ENCODE data around the gene ABCB6. TPM values are rescaled to one million over a fixed set of nuclear protein-coding genes. Genes with fewer than 3 reads are reported as not detected.

ABCB6 gene
- polyA plus RNA-seq, 1 donor (not counting 4 experiments of a cell fraction or from before 2014, with no cell fraction given) = 10.5 TPM

DNA sequence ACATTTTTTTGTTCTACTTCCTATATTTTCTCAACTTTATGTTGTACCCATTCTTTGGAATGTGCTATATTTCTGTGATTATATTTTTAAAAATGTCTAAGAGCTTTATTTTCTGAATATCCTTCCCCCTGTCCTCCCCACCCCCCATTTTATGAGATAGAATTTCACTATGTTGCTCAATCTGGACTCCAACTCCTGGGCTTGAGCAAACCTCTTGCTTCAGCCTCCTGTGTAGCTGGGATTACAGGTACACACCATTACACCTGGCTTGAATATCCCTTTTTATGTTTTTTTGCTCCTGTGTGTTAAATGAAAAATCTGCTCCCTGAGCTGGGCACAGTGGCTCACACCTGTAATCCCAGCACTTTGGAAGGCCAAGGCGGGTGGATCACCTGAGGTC, 21.4 kb downstream of the ABCB6 start:
- dilution Hi-C loops (cut with MboI; ENCODE audit: extremely low pct_ligation_motif_present, low sequenced_read_pairs) = no loop called here
- no peak for FAIRE-seq
- H3K4me1 ChIP-seq (ENCODE audit: control insufficient read depth, extremely low read depth, insufficient read depth, low read length) = no peaks in the 10 kb centered on the region

DNA sequence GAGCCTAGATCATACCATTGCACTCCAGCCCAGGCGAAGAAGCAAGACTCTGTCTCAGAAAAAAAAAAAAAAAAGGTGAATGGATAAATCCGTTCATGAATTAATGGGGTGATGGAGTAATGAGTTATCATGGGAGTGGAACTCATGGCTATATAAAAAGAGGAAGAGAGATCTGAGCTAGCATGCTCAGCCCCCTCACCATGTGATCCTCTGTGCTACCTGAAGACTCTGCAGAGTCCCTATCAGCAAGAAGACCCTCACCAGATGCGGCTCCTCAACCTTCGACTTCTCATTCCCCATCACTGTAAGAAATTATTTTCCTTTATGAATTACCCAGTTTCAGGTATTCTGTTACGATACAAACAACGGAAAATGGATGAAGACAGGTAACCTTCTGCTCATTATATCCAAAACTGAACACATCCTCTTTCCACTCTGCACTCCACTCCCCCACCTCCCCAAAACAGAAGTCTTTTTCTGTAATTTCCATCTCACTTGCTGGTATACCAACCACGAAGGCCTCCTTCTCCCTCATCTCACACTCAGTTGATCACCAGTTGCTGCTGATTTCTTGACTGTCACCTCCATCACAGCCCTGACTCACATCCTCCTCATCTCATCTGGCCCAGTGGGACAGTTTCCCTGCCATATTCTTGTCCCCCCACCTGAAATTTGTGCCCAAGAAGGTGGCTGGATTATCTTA, 31.9 kb downstream of the ABCB6 start:
- TF ChIP-seq EZH2 (IDR thresholded peaks at IDR 0.05; ENCODE audit: low read length) (no peak), CTCF (optimal IDR thresholded peaks at IDR 0.05 in 1 of 3, IDR thresholded peaks at IDR 0.05 in 1 of 3, conservative IDR thresholded peaks at IDR 0.05 in 1 of 3; ENCODE audit: extremely low read depth in 1 of 3, insufficient read depth in 2 of 3, low read length in 3 of 3) (no peak)
- FAIRE-seq (no peak), DNase-seq (ENCODE audit: low read depth, low spot score) (no peak)
- no peaks in the 10 kb centered on the region for H3K79me2 ChIP-seq (ENCODE audit: control insufficient read depth, insufficient read depth, low read length)
- H3K9me3 ChIP-seq (ENCODE audit: control insufficient read depth, low read depth, low read length) = no peaks in the 10 kb centered on the region
- H3K36me3 ChIP-seq (ENCODE audit: control insufficient read depth in 2 of 2, extremely low read depth in 1 of 2, insufficient read depth in 2 of 2, low read length in 2 of 2) = peaks cover 2 to 21% of the 10 kb centered on the region in 2 experiments
- no peak overlapping the region for H3K4me2 ChIP-seq (ENCODE audit: control insufficient read depth, extremely low read depth, insufficient read depth, low read depth, low read length)
- no peak overlapping the region for H3K9ac ChIP-seq (ENCODE audit: control insufficient read depth, extremely low read depth, insufficient read depth, low read length)
- H3K27me3 ChIP-seq (ENCODE audit: control insufficient read depth, extremely low read depth, insufficient read depth, low read length) = no peaks in the 10 kb centered on the region
- H4K20me1 ChIP-seq (ENCODE audit: control insufficient read depth, extremely low read depth, insufficient read depth, low read length) = no peaks in the 10 kb centered on the region
- H3K27ac ChIP-seq (ENCODE audit: control insufficient read depth, insufficient read depth, low read length) = no peak overlapping the region
- no peaks in the 10 kb centered on the region for H3K4me1 ChIP-seq (ENCODE audit: control insufficient read depth, extremely low read depth, insufficient read depth, low read length)
- H3K4me3 ChIP-seq (ENCODE audit: control insufficient read depth in 2 of 3, extremely low read depth in 1 of 3, insufficient read depth in 2 of 3, low read depth in 1 of 3, low read length in 3 of 3) = no peak overlapping the region
- H2AFZ ChIP-seq (ENCODE audit: control insufficient read depth, low read length) = no peak overlapping the region
- H3K9me1 ChIP-seq (ENCODE audit: control insufficient read depth, extremely low read depth, insufficient read depth, low read length) = no peaks in the 10 kb centered on the region
- dilution Hi-C loops (cut with MboI; ENCODE audit: extremely low pct_ligation_motif_present, low sequenced_read_pairs) = no loop called here

More for the DNA sequence above, 21.4 kb downstream of the ABCB6 start:
- H4K20me1 ChIP-seq (ENCODE audit: control insufficient read depth, extremely low read depth, insufficient read depth, low read length) = no peaks in the 10 kb centered on the region
- H3K9me3 ChIP-seq (ENCODE audit: control insufficient read depth, low read depth, low read length) = no peaks in the 10 kb centered on the region
- no peaks in the 10 kb centered on the region for H3K36me3 ChIP-seq (ENCODE audit: control insufficient read depth in 2 of 2, extremely low read depth in 1 of 2, insufficient read depth in 2 of 2, low read length in 2 of 2)
- no peak overlapping the region for H3K4me2 ChIP-seq (ENCODE audit: control insufficient read depth, extremely low read depth, insufficient read depth, low read depth, low read length)
- no peaks in the 10 kb centered on the region for H3K27me3 ChIP-seq (ENCODE audit: control insufficient read depth, extremely low read depth, insufficient read depth, low read length)
- TF ChIP-seq EZH2 (IDR thresholded peaks at IDR 0.05; ENCODE audit: low read length) (no peak), CTCF (optimal IDR thresholded peaks at IDR 0.05 in 1 of 3, IDR thresholded peaks at IDR 0.05 in 1 of 3, conservative IDR thresholded peaks at IDR 0.05 in 1 of 3; ENCODE audit: extremely low read depth in 1 of 3, insufficient read depth in 2 of 3, low read length in 3 of 3) (no peak)
- H2AFZ ChIP-seq (ENCODE audit: control insufficient read depth, low read length) = no peak overlapping the region
- DNase-seq (ENCODE audit: low read depth, low spot score) = no peak
- H3K9ac ChIP-seq (ENCODE audit: control insufficient read depth, extremely low read depth, insufficient read depth, low read length) = no peak overlapping the region
- H3K27ac ChIP-seq (ENCODE audit: control insufficient read depth, insufficient read depth, low read length) = no peak overlapping the region
- H3K4me3 ChIP-seq (ENCODE audit: control insufficient read depth in 2 of 3, extremely low read depth in 1 of 3, insufficient read depth in 2 of 3, low read depth in 1 of 3, low read length in 3 of 3) = no peak overlapping the region
- H3K79me2 ChIP-seq (ENCODE audit: control insufficient read depth, insufficient read depth, low read length) = no peaks in the 10 kb centered on the region
- H3K9me1 ChIP-seq (ENCODE audit: control insufficient read depth, extremely low read depth, insufficient read depth, low read length) = no peaks in the 10 kb centered on the region
